ENCODE results near the gene BEND3.

GRCh38 chr6:107102414-107102805, 12.9 kb downstream of the BEND3 start:
- TF ChIP-seq, protein P1, sequence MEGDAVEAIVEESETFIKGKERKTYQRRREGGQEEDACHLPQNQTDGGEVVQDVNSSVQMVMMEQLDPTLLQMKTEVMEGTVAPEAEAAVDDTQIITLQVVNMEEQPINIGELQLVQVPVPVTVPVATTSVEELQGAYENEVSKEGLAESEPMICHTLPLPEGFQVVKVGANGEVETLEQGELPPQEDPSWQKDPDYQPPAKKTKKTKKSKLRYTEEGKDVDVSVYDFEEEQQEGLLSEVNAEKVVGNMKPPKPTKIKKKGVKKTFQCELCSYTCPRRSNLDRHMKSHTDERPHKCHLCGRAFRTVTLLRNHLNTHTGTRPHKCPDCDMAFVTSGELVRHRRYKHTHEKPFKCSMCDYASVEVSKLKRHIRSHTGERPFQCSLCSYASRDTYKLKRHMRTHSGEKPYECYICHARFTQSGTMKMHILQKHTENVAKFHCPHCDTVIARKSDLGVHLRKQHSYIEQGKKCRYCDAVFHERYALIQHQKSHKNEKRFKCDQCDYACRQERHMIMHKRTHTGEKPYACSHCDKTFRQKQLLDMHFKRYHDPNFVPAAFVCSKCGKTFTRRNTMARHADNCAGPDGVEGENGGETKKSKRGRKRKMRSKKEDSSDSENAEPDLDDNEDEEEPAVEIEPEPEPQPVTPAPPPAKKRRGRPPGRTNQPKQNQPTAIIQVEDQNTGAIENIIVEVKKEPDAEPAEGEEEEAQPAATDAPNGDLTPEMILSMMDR (IDR thresholded peaks at IDR 0.05; ENCODE audit: low read depth, low read length) = no peak
- TF ChIP-seq MYC (IDR thresholded peaks at IDR 0.05; ENCODE audit: low read depth, low read length) (no peak), POLR2A (IDR thresholded peaks at IDR 0.05; ENCODE audit: extremely low read depth, insufficient read length) (no peak)
